ENCODE data around the gene SCAF4. TPM values are rescaled to one million over a fixed set of nuclear protein-coding genes. Genes with fewer than 3 reads are reported as not detected.

The SCAF4 gene
- total RNA-seq, 1 donor from 2014 or later: 23.1 TPM

GRCh38 chr21:31683029-31683428 lies 48.9 kb downstream of the SCAF4 start:
- no peak for DNase-seq (ENCODE audit: low spot score)
- TF ChIP-seq, protein P1, sequence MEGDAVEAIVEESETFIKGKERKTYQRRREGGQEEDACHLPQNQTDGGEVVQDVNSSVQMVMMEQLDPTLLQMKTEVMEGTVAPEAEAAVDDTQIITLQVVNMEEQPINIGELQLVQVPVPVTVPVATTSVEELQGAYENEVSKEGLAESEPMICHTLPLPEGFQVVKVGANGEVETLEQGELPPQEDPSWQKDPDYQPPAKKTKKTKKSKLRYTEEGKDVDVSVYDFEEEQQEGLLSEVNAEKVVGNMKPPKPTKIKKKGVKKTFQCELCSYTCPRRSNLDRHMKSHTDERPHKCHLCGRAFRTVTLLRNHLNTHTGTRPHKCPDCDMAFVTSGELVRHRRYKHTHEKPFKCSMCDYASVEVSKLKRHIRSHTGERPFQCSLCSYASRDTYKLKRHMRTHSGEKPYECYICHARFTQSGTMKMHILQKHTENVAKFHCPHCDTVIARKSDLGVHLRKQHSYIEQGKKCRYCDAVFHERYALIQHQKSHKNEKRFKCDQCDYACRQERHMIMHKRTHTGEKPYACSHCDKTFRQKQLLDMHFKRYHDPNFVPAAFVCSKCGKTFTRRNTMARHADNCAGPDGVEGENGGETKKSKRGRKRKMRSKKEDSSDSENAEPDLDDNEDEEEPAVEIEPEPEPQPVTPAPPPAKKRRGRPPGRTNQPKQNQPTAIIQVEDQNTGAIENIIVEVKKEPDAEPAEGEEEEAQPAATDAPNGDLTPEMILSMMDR (IDR thresholded peaks at IDR 0.05): peak; percentile 37
- Mint-ChIP-seq H3K4me3 (ENCODE audit: unreplicated experiment) (no peak overlapping the region), H3K4me1 (ENCODE audit: low read depth) (peaks cover 14% of the 10 kb centered on the region), H3K36me3 (ENCODE audit: low read depth) (peaks cover 36% of the 10 kb centered on the region), H3K27me3 (ENCODE audit: low read depth) (no peaks in the 10 kb centered on the region), H3K9me3 (ENCODE audit: low read depth) (no peaks in the 10 kb centered on the region), H3K27ac (ENCODE audit: unreplicated experiment) (peak overlapping the region; percentile 8)

GRCh38 chr21:31682620-31683019 lies 49.3 kb downstream of the SCAF4 start:
- Mint-ChIP-seq H3K27me3 (ENCODE audit: low read depth) (no peaks in the 10 kb centered on the region), H3K9me3 (ENCODE audit: low read depth) (no peaks in the 10 kb centered on the region), H3K4me1 (ENCODE audit: low read depth) (peaks cover 14% of the 10 kb centered on the region), H3K4me3 (ENCODE audit: unreplicated experiment) (no peak overlapping the region), H3K27ac (ENCODE audit: unreplicated experiment) (peak overlapping the region; percentile 36), H3K36me3 (ENCODE audit: low read depth) (peaks cover 36% of the 10 kb centered on the region)
- no peak for DNase-seq (ENCODE audit: low spot score)
- TF ChIP-seq, protein P1 (IDR thresholded peaks at IDR 0.05): no peak

DNA sequence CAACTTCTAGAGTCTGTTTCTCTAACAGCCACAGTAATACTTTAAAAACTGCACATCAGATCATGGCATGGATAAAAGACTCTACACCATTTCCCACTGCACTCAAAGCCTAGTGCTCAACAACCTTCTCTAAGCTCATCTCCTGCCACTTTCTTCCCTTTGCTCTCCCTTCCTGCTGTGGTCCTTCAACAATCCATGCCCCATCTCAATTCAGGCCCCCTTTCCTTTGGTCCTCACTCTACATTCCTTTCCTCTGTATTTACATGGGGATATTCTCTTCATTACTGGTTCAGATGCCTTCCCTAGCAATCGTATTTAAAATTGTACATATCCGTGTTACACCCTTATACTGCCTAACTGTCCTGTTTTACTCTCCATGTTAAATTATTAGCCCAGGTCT lies 53.4 kb downstream of the SCAF4 start:
- Mint-ChIP-seq H3K9me3 (ENCODE audit: low read depth) (no peaks in the 10 kb centered on the region), H3K4me3 (ENCODE audit: unreplicated experiment) (no peak overlapping the region), H3K27me3 (ENCODE audit: low read depth) (no peaks in the 10 kb centered on the region), H3K36me3 (ENCODE audit: low read depth) (peaks cover 15% of the 10 kb centered on the region), H3K27ac (ENCODE audit: unreplicated experiment) (no peak overlapping the region), H3K4me1 (ENCODE audit: low read depth) (peaks cover 12% of the 10 kb centered on the region)
- TF ChIP-seq, protein P1 (IDR thresholded peaks at IDR 0.05): no peak
- no peak for DNase-seq (ENCODE audit: low spot score)

- no peak overlapping the region for H3K27ac Mint-ChIP-seq (ENCODE audit: unreplicated experiment)
- no peaks in the 10 kb centered on the region for H3K9me3 Mint-ChIP-seq (ENCODE audit: low read depth)
- no peaks in the 10 kb centered on the region for H3K27me3 Mint-ChIP-seq (ENCODE audit: low read depth)
- H3K4me3 Mint-ChIP-seq (ENCODE audit: unreplicated experiment): no peak overlapping the region
- H3K4me1 Mint-ChIP-seq (ENCODE audit: low read depth): no peaks in the 10 kb centered on the region
- no peak for DNase-seq (ENCODE audit: low spot score)
- TF ChIP-seq, protein P1 (IDR thresholded peaks at IDR 0.05): no peak
- peaks cover 8% of the 10 kb centered on the region for H3K36me3 Mint-ChIP-seq (ENCODE audit: low read depth)
These were observed 54.9 kb downstream of the SCAF4 start for GRCh38 chr21:31677047-31677446.

DNA sequence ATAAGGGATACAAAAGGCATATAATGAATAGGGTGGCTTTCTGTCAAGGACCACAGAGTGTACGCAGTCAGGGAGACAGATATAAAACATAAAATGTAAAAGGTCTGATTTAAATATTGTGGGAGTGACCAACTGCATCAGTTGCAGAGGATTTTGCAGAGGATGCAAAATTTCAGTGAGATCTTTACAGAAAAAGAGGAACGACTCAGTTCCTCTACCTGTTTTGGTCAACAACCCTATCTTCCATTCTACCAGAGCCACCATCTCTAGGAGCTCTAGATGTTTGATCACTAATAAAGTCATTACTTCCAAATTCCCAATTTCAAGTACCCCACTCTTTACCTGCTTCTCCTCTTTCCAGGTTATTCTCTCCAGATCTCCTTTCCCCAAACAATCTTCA lies 56.0 kb downstream of the SCAF4 start:
- no peaks in the 10 kb centered on the region for H3K9me3 Mint-ChIP-seq (ENCODE audit: low read depth)
- TF ChIP-seq, protein P1 (IDR thresholded peaks at IDR 0.05): no peak
- H3K4me1 Mint-ChIP-seq (ENCODE audit: low read depth): no peaks in the 10 kb centered on the region
- H3K4me3 Mint-ChIP-seq (ENCODE audit: unreplicated experiment): no peak overlapping the region
- no peaks in the 10 kb centered on the region for H3K27me3 Mint-ChIP-seq (ENCODE audit: low read depth)
- no peak overlapping the region for H3K27ac Mint-ChIP-seq (ENCODE audit: unreplicated experiment)
- DNase-seq (ENCODE audit: low spot score): no peak
- peaks cover 6% of the 10 kb centered on the region for H3K36me3 Mint-ChIP-seq (ENCODE audit: low read depth)
